ENCODE data around the gene CCR7. TPM values are rescaled to one million over a fixed set of nuclear protein-coding genes. Genes with fewer than 3 reads are reported as not detected.

CCR7 gene
- total and polyA plus RNA-seq, 2 of the 4 experiments (the other 2 are of a cell fraction) = 0.14 to 0.36 TPM

GRCh38 chr17:40604327-40605080, 39.2 kb upstream of the CCR7 start:
- H4K8ac ChIP-seq (ENCODE audit: low read depth in 2 of 2, low read length in 2 of 2) = no peak overlapping the region
- H4K5ac ChIP-seq (ENCODE audit: low read depth, low read length) = no peak overlapping the region
- ATAC-seq (ENCODE audit: low read depth) = no peak
- no peaks in the 10 kb centered on the region for H3K9me1 ChIP-seq (ENCODE audit: insufficient read depth, low read length)
- H3K79me1 ChIP-seq (ENCODE audit: low read depth in 1 of 2, low read length in 2 of 2) = no peaks in the 10 kb centered on the region
- no peak overlapping the region for H4K91ac ChIP-seq (ENCODE audit: insufficient read depth, low read depth, low read length)
- H2BK20ac ChIP-seq (ENCODE audit: low read depth, low read length) = no peak overlapping the region
- H3K36me3 ChIP-seq (ENCODE audit: control insufficient read depth, insufficient read depth, low read length) = no peaks in the 10 kb centered on the region
- no peak for DNase-seq
- TF ChIP-seq USF2 (IDR thresholded peaks at IDR 0.05; ENCODE audit: low read depth, low read length) = no peak
- no peak overlapping the region for H3K4ac ChIP-seq (ENCODE audit: low read depth, low read length)
- H3K4me1 ChIP-seq (ENCODE audit: control insufficient read depth, insufficient read depth, low read length) = no peaks in the 10 kb centered on the region; the same call in 1 of the 2 replicates
- no peaks in the 10 kb centered on the region for H4K20me1 ChIP-seq (ENCODE audit: insufficient read depth, low read length)
- no peak overlapping the region for H3K9ac ChIP-seq (ENCODE audit: low read depth, low read length)
- H3K56ac ChIP-seq (ENCODE audit: extremely low read depth, insufficient read depth, low read length) = no peak overlapping the region
- ChIA-PET CTCF (interaction anchor here (0.6 kb wide), 1 partner anchor 11 kb away, joined by 3 read pairs; no protein-coding TSS in a partner anchor), POLR2A (ENCODE audit: unreplicated experiment) (no interaction called here)
- no peak overlapping the region for H2BK5ac ChIP-seq (ENCODE audit: low read depth, low read length, poor library complexity, severe bottlenecking)
- no peak overlapping the region for H3K4me2 ChIP-seq (ENCODE audit: low read depth, low read length)
- H3K9me3 ChIP-seq (ENCODE audit: control insufficient read depth, insufficient read depth, low read length) = no peaks in the 10 kb centered on the region
- no peak overlapping the region for H3K27ac ChIP-seq (ENCODE audit: insufficient read depth, low read length)
- H3K4me3 ChIP-seq (ENCODE audit: insufficient read depth, low read depth, low read length) = no peak overlapping the region
- dilution Hi-C loops (cut with HindIII; ENCODE audit: low sequenced_read_pairs, unreplicated experiment) (no loop called here), intact Hi-C loops (cut with micrococcal nuclease) (no loop called here), in situ Hi-C loops (cut with MboI; ENCODE audit: low sequenced_read_pairs) (no loop called here)
- H2BK120ac ChIP-seq (ENCODE audit: low read depth, low read length) = no peak overlapping the region
- H3K18ac ChIP-seq (ENCODE audit: low read depth, low read length) = no peak overlapping the region
- 67% methylated on average over 1 of the region's 8 CpGs; no CpG with 5 or more reads in 1 of the 2 experiments for WGBS, 2 experiments (ENCODE audit: extremely low coverage in 2 of 2, insufficient read length in 1 of 2)
- no peak overlapping the region for H3K14ac ChIP-seq (replicated peaks; ENCODE audit: low read depth, low read length)
- H3K27me3 ChIP-seq (ENCODE audit: control insufficient read depth, insufficient read depth, low read length) = peaks cover 36% of the 10 kb centered on the region
- H2AK9ac ChIP-seq (replicated peaks; ENCODE audit: low read depth, low read length, poor library complexity) = no peak overlapping the region
- no peak overlapping the region for H2AK5ac ChIP-seq (ENCODE audit: low read depth, low read length)
- BruUV-seq (replicated peaks) = no TSS peak
- H2AFZ ChIP-seq (replicated peaks; ENCODE audit: low read length, poor library complexity) = no peak overlapping the region
- H2BK15ac ChIP-seq (ENCODE audit: low read depth, low read length) = no peak overlapping the region
- H3K23ac ChIP-seq (ENCODE audit: low read depth, low read length) = no peak overlapping the region

Measured in IMR-90 (cell line).